ENCODE measurements around the gene HFE. TPM values are rescaled to one million over a fixed set of nuclear protein-coding genes. Genes with fewer than 3 reads are reported as not detected.

Gene HFE
- polyA plus RNA-seq, 1 donor from 2014 or later = not detected

DNA sequence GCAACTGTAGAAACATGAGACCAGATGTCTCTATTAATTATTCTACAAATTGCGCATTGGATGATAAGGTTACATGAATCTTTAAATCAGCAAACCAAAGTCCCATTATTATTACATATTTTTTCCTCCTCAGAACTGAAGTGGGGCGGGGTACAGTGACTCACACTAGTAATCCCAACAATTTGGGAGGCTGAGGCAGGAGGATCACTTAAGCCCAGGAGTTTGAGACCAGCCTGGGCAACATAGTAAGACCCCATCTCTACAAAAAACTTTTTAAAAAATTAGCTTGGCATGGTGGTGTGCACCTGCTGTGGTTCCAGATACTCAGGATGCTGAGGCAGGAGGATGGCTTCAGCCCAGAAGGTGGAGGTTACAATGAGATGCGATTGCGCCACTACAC lies 29.0 kb downstream of the HFE start:
- Histone ChIP-seq H3F3A (ENCODE audit: insufficient read depth, low read length, poor library complexity, severe bottlenecking) (no peaks in the 10 kb centered on the region), H3K36me3 (ENCODE audit: insufficient read depth, low read length) (no peaks in the 10 kb centered on the region), H3K27me3 (ENCODE audit: insufficient read depth, low read depth, low read length) (no peaks in the 10 kb centered on the region)

DNA sequence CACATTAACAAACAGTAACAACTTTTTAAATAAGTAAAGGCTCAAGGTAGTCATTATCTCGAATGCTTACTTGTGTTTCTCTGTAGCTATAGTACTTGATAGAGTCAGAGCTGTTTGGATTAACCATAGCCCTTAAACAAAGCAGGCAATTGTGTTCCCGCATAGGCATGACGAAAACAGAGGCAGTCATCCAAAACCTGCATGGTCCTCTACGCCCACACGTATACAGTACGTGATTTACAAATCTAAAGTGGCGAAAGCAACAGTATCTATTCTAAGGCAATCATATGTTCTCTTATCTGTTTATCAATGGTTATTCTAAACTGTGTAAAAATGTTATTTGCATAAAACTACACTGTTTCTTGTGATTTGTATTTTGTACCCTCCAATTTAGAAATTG lies 31.8 kb downstream of the HFE start:
- H3K4me3 ChIP-seq (ENCODE audit: low read length) = no peak overlapping the region

More for the DNA sequence above, 29.0 kb downstream of the HFE start:
- no peak overlapping the region for H3K27ac ChIP-seq (ENCODE audit: low read length)
- no peak overlapping the region for H3K4me2 ChIP-seq (ENCODE audit: low read length)
- no peaks in the 10 kb centered on the region for H3K79me2 ChIP-seq (replicated peaks; ENCODE audit: insufficient read depth, low read length)
- no peak overlapping the region for H2AFZ ChIP-seq (ENCODE audit: low read depth, low read length)
- TF ChIP-seq, protein P1, sequence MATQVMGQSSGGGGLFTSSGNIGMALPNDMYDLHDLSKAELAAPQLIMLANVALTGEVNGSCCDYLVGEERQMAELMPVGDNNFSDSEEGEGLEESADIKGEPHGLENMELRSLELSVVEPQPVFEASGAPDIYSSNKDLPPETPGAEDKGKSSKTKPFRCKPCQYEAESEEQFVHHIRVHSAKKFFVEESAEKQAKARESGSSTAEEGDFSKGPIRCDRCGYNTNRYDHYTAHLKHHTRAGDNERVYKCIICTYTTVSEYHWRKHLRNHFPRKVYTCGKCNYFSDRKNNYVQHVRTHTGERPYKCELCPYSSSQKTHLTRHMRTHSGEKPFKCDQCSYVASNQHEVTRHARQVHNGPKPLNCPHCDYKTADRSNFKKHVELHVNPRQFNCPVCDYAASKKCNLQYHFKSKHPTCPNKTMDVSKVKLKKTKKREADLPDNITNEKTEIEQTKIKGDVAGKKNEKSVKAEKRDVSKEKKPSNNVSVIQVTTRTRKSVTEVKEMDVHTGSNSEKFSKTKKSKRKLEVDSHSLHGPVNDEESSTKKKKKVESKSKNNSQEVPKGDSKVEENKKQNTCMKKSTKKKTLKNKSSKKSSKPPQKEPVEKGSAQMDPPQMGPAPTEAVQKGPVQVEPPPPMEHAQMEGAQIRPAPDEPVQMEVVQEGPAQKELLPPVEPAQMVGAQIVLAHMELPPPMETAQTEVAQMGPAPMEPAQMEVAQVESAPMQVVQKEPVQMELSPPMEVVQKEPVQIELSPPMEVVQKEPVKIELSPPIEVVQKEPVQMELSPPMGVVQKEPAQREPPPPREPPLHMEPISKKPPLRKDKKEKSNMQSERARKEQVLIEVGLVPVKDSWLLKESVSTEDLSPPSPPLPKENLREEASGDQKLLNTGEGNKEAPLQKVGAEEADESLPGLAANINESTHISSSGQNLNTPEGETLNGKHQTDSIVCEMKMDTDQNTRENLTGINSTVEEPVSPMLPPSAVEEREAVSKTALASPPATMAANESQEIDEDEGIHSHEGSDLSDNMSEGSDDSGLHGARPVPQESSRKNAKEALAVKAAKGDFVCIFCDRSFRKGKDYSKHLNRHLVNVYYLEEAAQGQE (IDR thresholded peaks at IDR 0.05; ENCODE audit: borderline replicate concordance) = no peak
- TF ChIP-seq TAF1 (IDR thresholded peaks at IDR 0.05; ENCODE audit: low read depth) = no peak
- TF ChIP-seq MXI1 (conservative IDR thresholded peaks at IDR 0.05; ENCODE audit: poor library complexity, severe bottlenecking) = no peak
- no peak for TF ChIP-seq EZH2 (IDR thresholded peaks at IDR 0.05; ENCODE audit: borderline replicate concordance, insufficient read depth, low read length, poor library complexity, severe bottlenecking)
- no peak for TF ChIP-seq EP300 (conservative IDR thresholded peaks at IDR 0.05; ENCODE audit: poor library complexity, severe bottlenecking)
- no peak for TF ChIP-seq RAD21 (conservative IDR thresholded peaks at IDR 0.05)
- TF ChIP-seq POLR2AphosphoS5 (IDR thresholded peaks at IDR 0.05) = no peak
- TF ChIP-seq, protein P2, sequence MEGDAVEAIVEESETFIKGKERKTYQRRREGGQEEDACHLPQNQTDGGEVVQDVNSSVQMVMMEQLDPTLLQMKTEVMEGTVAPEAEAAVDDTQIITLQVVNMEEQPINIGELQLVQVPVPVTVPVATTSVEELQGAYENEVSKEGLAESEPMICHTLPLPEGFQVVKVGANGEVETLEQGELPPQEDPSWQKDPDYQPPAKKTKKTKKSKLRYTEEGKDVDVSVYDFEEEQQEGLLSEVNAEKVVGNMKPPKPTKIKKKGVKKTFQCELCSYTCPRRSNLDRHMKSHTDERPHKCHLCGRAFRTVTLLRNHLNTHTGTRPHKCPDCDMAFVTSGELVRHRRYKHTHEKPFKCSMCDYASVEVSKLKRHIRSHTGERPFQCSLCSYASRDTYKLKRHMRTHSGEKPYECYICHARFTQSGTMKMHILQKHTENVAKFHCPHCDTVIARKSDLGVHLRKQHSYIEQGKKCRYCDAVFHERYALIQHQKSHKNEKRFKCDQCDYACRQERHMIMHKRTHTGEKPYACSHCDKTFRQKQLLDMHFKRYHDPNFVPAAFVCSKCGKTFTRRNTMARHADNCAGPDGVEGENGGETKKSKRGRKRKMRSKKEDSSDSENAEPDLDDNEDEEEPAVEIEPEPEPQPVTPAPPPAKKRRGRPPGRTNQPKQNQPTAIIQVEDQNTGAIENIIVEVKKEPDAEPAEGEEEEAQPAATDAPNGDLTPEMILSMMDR (IDR thresholded peaks at IDR 0.05; ENCODE audit: poor library complexity, severe bottlenecking) = no peak
- TF ChIP-seq SMC3 (conservative IDR thresholded peaks at IDR 0.05; ENCODE audit: poor library complexity) = no peak
- H3K9ac ChIP-seq (ENCODE audit: low read length) = no peak overlapping the region
- H3K9me2 ChIP-seq (ENCODE audit: insufficient read depth, low read length) = no peaks in the 10 kb centered on the region
- H3K9me3 ChIP-seq (ENCODE audit: low read length) = no peaks in the 10 kb centered on the region
- no peak overlapping the region for H3K4me3 ChIP-seq (ENCODE audit: low read length)
- H4K20me1 ChIP-seq (ENCODE audit: insufficient read depth) = no peaks in the 10 kb centered on the region

More for the DNA sequence above, 31.8 kb downstream of the HFE start:
- no peak overlapping the region for H3K4me2 ChIP-seq (ENCODE audit: low read length)
- no peaks in the 10 kb centered on the region for H3K79me2 ChIP-seq (replicated peaks; ENCODE audit: insufficient read depth, low read length)
- TF ChIP-seq TAF1 (IDR thresholded peaks at IDR 0.05; ENCODE audit: low read depth) (no peak), EP300 (conservative IDR thresholded peaks at IDR 0.05; ENCODE audit: poor library complexity, severe bottlenecking) (no peak), RAD21 (conservative IDR thresholded peaks at IDR 0.05) (no peak), MXI1 (conservative IDR thresholded peaks at IDR 0.05; ENCODE audit: poor library complexity, severe bottlenecking) (no peak), POLR2AphosphoS5 (IDR thresholded peaks at IDR 0.05) (no peak), EZH2 (IDR thresholded peaks at IDR 0.05; ENCODE audit: borderline replicate concordance, insufficient read depth, low read length, poor library complexity, severe bottlenecking) (no peak), SMC3 (conservative IDR thresholded peaks at IDR 0.05; ENCODE audit: poor library complexity) (no peak)
- TF ChIP-seq, protein P2 (IDR thresholded peaks at IDR 0.05; ENCODE audit: poor library complexity, severe bottlenecking) = no peak
- TF ChIP-seq, protein P1 (IDR thresholded peaks at IDR 0.05; ENCODE audit: borderline replicate concordance) = no peak
- H3K27ac ChIP-seq (ENCODE audit: low read length) = no peak overlapping the region
- H3K36me3 ChIP-seq (ENCODE audit: insufficient read depth, low read length) = no peaks in the 10 kb centered on the region
- no peaks in the 10 kb centered on the region for H4K20me1 ChIP-seq (ENCODE audit: insufficient read depth)
- no peaks in the 10 kb centered on the region for H3F3A ChIP-seq (ENCODE audit: insufficient read depth, low read length, poor library complexity, severe bottlenecking)
- H3K9me3 ChIP-seq (ENCODE audit: low read length) = no peaks in the 10 kb centered on the region
- H2AFZ ChIP-seq (ENCODE audit: low read depth, low read length) = no peak overlapping the region
- H3K27me3 ChIP-seq (ENCODE audit: insufficient read depth, low read depth, low read length) = no peaks in the 10 kb centered on the region
- H3K9ac ChIP-seq (ENCODE audit: low read length) = no peak overlapping the region
- no peaks in the 10 kb centered on the region for H3K9me2 ChIP-seq (ENCODE audit: insufficient read depth, low read length)
